ENCODE data around the gene HBA1. TPM values are rescaled to one million over a fixed set of nuclear protein-coding genes. Genes with fewer than 3 reads are reported as not detected.

The HBA1 gene
- total RNA-seq, 1 experiment from 2014 or later = not detected

DNA sequence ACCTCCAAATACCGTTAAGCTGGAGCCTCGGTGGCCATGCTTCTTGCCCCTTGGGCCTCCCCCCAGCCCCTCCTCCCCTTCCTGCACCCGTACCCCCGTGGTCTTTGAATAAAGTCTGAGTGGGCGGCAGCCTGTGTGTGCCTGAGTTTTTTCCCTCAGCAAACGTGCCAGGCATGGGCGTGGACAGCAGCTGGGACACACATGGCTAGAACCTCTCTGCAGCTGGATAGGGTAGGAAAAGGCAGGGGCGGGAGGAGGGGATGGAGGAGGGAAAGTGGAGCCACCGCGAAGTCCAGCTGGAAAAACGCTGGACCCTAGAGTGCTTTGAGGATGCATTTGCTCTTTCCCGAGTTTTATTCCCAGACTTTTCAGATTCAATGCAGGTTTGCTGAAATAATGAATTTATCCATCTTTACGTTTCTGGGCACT lies 928 bp downstream of the HBA1 start:
- H3K9me3 ChIP-seq (ENCODE audit: low read length) = no peaks in the 10 kb centered on the region
- ChIA-PET POLR2A (ENCODE audit: unreplicated experiment) (no interaction called here), CTCF (interaction anchor here (0.6 kb wide), 1 partner anchor 70 kb away, joined by 3 read pairs; no protein-coding TSS in a partner anchor)
- no peak overlapping the region for H3K4me3 ChIP-seq (ENCODE audit: low read length)
- no TSS peak for BruUV-seq (replicated peaks)
- H3K9ac ChIP-seq (ENCODE audit: low read length) = no peak overlapping the region
- intact Hi-C loops (cut with micrococcal nuclease) = no loop called here
- TF ChIP-seq EZH2phosphoT487 (IDR thresholded peaks at IDR 0.05; ENCODE audit: borderline replicate concordance, low read length) (no peak), EZH2 (IDR thresholded peaks at IDR 0.05; ENCODE audit: low read length, unreplicated experiment) (no peak)
- TF ChIP-seq, protein P1, sequence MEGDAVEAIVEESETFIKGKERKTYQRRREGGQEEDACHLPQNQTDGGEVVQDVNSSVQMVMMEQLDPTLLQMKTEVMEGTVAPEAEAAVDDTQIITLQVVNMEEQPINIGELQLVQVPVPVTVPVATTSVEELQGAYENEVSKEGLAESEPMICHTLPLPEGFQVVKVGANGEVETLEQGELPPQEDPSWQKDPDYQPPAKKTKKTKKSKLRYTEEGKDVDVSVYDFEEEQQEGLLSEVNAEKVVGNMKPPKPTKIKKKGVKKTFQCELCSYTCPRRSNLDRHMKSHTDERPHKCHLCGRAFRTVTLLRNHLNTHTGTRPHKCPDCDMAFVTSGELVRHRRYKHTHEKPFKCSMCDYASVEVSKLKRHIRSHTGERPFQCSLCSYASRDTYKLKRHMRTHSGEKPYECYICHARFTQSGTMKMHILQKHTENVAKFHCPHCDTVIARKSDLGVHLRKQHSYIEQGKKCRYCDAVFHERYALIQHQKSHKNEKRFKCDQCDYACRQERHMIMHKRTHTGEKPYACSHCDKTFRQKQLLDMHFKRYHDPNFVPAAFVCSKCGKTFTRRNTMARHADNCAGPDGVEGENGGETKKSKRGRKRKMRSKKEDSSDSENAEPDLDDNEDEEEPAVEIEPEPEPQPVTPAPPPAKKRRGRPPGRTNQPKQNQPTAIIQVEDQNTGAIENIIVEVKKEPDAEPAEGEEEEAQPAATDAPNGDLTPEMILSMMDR (conservative IDR thresholded peaks at IDR 0.05; ENCODE audit: low read depth, low read length) = no peak
- H3K9me2 ChIP-seq (replicated peaks; ENCODE audit: low read length) = no peaks in the 10 kb centered on the region
- DNase-seq = no peak
- ATAC-seq = no peak
- no peaks in the 10 kb centered on the region for H4K20me1 ChIP-seq (ENCODE audit: low read length)
- H3K36me3 ChIP-seq (ENCODE audit: low read depth, low read length) = no peaks in the 10 kb centered on the region
- peaks cover 5% of the 10 kb centered on the region; the same call in 1 of the 2 replicates for H3K4me1 ChIP-seq (ENCODE audit: insufficient read depth, low read length)
- no peak overlapping the region for H3K4me2 ChIP-seq (ENCODE audit: low read length)
- H2AFZ ChIP-seq (ENCODE audit: low read length) = no peak overlapping the region
- H3K27ac ChIP-seq (ENCODE audit: low read length) = no peak overlapping the region
- H3K27me3 ChIP-seq (ENCODE audit: low read length) = peaks cover 17% of the 10 kb centered on the region
- no peaks in the 10 kb centered on the region for H3K79me2 ChIP-seq (ENCODE audit: low read length)
- H3F3A ChIP-seq (ENCODE audit: low read length, unreplicated experiment) = no peaks in the 10 kb centered on the region

DNA sequence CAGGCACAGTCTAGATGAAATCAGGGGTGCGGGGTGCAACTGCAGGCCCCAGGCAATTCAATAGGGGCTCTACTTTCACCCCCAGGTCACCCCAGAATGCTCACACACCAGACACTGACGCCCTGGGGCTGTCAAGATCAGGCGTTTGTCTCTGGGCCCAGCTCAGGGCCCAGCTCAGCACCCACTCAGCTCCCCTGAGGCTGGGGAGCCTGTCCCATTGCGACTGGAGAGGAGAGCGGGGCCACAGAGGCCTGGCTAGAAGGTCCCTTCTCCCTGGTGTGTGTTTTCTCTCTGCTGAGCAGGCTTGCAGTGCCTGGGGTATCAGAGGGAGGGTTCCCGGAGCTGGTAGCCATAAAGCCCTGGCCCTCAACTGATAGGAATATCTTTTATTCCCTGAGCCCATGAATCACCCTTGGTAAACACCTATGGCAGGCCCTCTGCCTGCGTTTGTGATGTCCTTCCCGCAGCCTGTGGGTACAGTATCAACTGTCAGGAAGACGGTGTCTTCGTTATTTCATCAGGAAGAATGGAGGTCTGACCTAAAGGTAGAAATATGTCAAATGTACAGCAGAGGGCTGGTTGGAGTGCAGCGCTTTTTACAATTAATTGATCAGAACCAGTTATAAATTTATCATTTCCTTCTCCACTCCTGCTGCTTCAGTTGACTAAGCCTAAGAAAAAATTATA lies 1.6 kb downstream of the HBA1 start:
- no peak overlapping the region for H3K27ac ChIP-seq (ENCODE audit: low read length)
- no peak overlapping the region for H3K4me2 ChIP-seq (ENCODE audit: low read length)
- H3K79me2 ChIP-seq (ENCODE audit: low read length) = no peaks in the 10 kb centered on the region
- no peak overlapping the region for H2AFZ ChIP-seq (ENCODE audit: low read length)
- no peak overlapping the region for H3K9ac ChIP-seq (ENCODE audit: low read length)
- H3F3A ChIP-seq (ENCODE audit: low read length, unreplicated experiment) = no peaks in the 10 kb centered on the region
- H3K4me3 ChIP-seq (ENCODE audit: low read length) = no peak overlapping the region
- H3K36me3 ChIP-seq (ENCODE audit: low read depth, low read length) = no peaks in the 10 kb centered on the region
- no peak; the same call in 1 of the 2 replicates for ATAC-seq
- CTCF ChIA-PET = interaction anchor here (0.6 kb wide), 1 partner anchor 71 kb away, joined by 3 read pairs; no protein-coding TSS in a partner anchor
- no peaks in the 10 kb centered on the region for H4K20me1 ChIP-seq (ENCODE audit: low read length)
- H3K4me1 ChIP-seq (ENCODE audit: insufficient read depth, low read length) = peaks cover 5% of the 10 kb centered on the region; the same call in 1 of the 2 replicates
- H3K9me2 ChIP-seq (replicated peaks; ENCODE audit: low read length) = no peaks in the 10 kb centered on the region
- no peak for TF ChIP-seq EZH2 (IDR thresholded peaks at IDR 0.05; ENCODE audit: low read length, unreplicated experiment)
- TF ChIP-seq EZH2phosphoT487 (IDR thresholded peaks at IDR 0.05; ENCODE audit: borderline replicate concordance, low read length) = no peak
- TF ChIP-seq, protein P1 (conservative IDR thresholded peaks at IDR 0.05; ENCODE audit: low read depth, low read length) = no peak
- H3K9me3 ChIP-seq (ENCODE audit: low read length) = no peaks in the 10 kb centered on the region
- DNase-seq = peak; percentile 25
- BruUV-seq (replicated peaks) = no TSS peak
- POLR2A ChIA-PET (ENCODE audit: unreplicated experiment) = no interaction called here
- peaks cover 17% of the 10 kb centered on the region for H3K27me3 ChIP-seq (ENCODE audit: low read length)
- intact Hi-C loops (cut with micrococcal nuclease) = no loop called here

DNA sequence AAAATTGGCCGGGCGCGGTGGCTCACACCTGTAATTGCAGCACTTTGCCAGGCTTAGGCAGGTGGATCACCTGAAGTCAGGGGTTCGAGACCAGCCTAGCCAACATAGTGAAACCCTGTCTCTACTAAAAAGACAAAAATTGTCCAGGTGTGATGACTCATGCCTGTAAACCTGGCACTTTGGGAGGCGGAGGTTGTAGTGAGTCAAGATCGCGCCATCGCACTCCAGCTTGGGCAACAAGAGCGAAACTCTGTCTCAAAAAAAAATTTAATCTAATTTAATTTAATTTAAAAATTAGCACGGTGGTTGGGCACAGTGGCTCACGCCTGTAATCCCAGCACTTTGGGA lies 2.2 kb downstream of the HBA1 start:
- intact Hi-C loops (cut with micrococcal nuclease) = no loop called here
- TF ChIP-seq, protein P1 (conservative IDR thresholded peaks at IDR 0.05; ENCODE audit: low read depth, low read length) = no peak
- TF ChIP-seq EZH2phosphoT487 (IDR thresholded peaks at IDR 0.05; ENCODE audit: borderline replicate concordance, low read length) = no peak
- TF ChIP-seq EZH2 (IDR thresholded peaks at IDR 0.05; ENCODE audit: low read length, unreplicated experiment) = no peak
- ChIA-PET POLR2A (ENCODE audit: unreplicated experiment) (no interaction called here), CTCF (no interaction called here)
- no peak for ATAC-seq
- Histone ChIP-seq H3K9me2 (replicated peaks; ENCODE audit: low read length) (no peaks in the 10 kb centered on the region), H3K36me3 (ENCODE audit: low read depth, low read length) (no peaks in the 10 kb centered on the region), H2AFZ (ENCODE audit: low read length) (no peak overlapping the region), H4K20me1 (ENCODE audit: low read length) (no peaks in the 10 kb centered on the region), H3K4me3 (ENCODE audit: low read length) (no peak overlapping the region), H3K9ac (ENCODE audit: low read length) (no peak overlapping the region), H3K27ac (ENCODE audit: low read length) (no peak overlapping the region), H3K4me1 (ENCODE audit: insufficient read depth, low read length) (peaks cover 5% of the 10 kb centered on the region; the same call in 1 of the 2 replicates), H3K9me3 (ENCODE audit: low read length) (no peaks in the 10 kb centered on the region), H3K79me2 (ENCODE audit: low read length) (no peaks in the 10 kb centered on the region), H3F3A (ENCODE audit: low read length, unreplicated experiment) (no peaks in the 10 kb centered on the region), H3K4me2 (ENCODE audit: low read length) (no peak overlapping the region), H3K27me3 (ENCODE audit: low read length) (peaks cover 17% of the 10 kb centered on the region)
- peak; percentile 16 for DNase-seq
- BruUV-seq (replicated peaks) = no TSS peak
